PC-9 (cell line): ENCODE data around the gene FAM221B. TPM values are rescaled to one million over a fixed set of nuclear protein-coding genes. Genes with fewer than 3 reads are reported as not detected.

Source experiments
- BruUV-seq: library from RNA; stranded (reverse); fragments of 400-500 nt; replicated peaks from 2 replicates; lab custom pipeline; 2021; lab: Mats Ljungman, UMichigan
- CTCF ChIA-PET: fragments of 300-600 bp; sonication (Branson Sonifier 250); formaldehyde crosslinking; loops from one replicate; lab custom pipeline; 2022; ENCODE audit warnings: antibody characterized with exemption; lab: Charles Lee
- POLR2A ChIA-PET: fragments of 300-600 bp; sonication (Branson Sonifier 250); formaldehyde crosslinking; loops from one replicate; lab custom pipeline; 2022; ENCODE audit warnings: antibody characterized with exemption; ENCODE audit not compliant: unreplicated experiment; lab: Charles Lee
- DNase-seq, 2 experiments: peaks; one replicate each; pipeline versions ENCODE4 v3.0.0 to v3.0.0-alpha.2; 2015 to 2022; ENCODE audit warnings: mixed read lengths in 1 of 2
- H2AFZ ChIP-seq: fragments of 200-600 bp; sonication (generic); 2 replicates; pipeline ENCODE4 v1.8.1; 2017; ENCODE audit warnings: antibody characterized with exemption
- H3F3A ChIP-seq: fragments of 200-600 bp; sonication (generic); 2 replicates; pipeline ENCODE4 v1.8.1; 2017; ENCODE audit warnings: antibody characterized with exemption, mild to moderate bottlenecking, low read depth; ENCODE audit not compliant: insufficient read depth
- H3K27ac ChIP-seq: fragments of 200-600 bp; sonication (generic); 2 replicates; pipeline ENCODE4 v1.6.1; 2016; ENCODE audit warnings: mixed run types
- H3K27me3 ChIP-seq: fragments of 200-600 bp; sonication (generic); 2 replicates; pipeline ENCODE4 v1.6.1; 2016; ENCODE audit warnings: low read depth, mixed run types; ENCODE audit not compliant: insufficient read depth
- H3K36me3 ChIP-seq: fragments of 200-600 bp; sonication (generic); 2 replicates; pipeline ENCODE4 v1.6.1; 2016; ENCODE audit warnings: low read depth, mixed run types
- H3K4me1 ChIP-seq: fragments of 200-600 bp; sonication (generic); replicated peaks from 2 replicates; pipeline ENCODE4 v1.6.1; 2016; ENCODE audit warnings: mixed run types; ENCODE audit not compliant: insufficient read depth
- H3K4me2 ChIP-seq: fragments of 200-600 bp; sonication (generic); 2 replicates; pipeline ENCODE4 v1.6.1; 2017; ENCODE audit warnings: mixed run types
- H3K4me3 ChIP-seq: fragments of 200-600 bp; sonication (generic); 2 replicates; pipeline ENCODE4 v1.6.1; 2016; ENCODE audit warnings: mixed run types
- H3K79me2 ChIP-seq: fragments of 200-600 bp; sonication (generic); 2 replicates; pipeline ENCODE4 v1.6.1; 2017; ENCODE audit warnings: low read depth, mixed run types
- H3K9me2 ChIP-seq: fragments of 200-600 bp; sonication (generic); 2 replicates; pipeline ENCODE4 v1.8.1; 2017; ENCODE audit warnings: mild to moderate bottlenecking; ENCODE audit not compliant: insufficient read depth
- H3K9me3 ChIP-seq: fragments of 200-600 bp; sonication (generic); 2 replicates; pipeline ENCODE4 v1.8.1; 2016; ENCODE audit warnings: low read depth; ENCODE audit not compliant: insufficient read depth
- H4K20me1 ChIP-seq: fragments of 200-600 bp; sonication (generic); 2 replicates; pipeline ENCODE4 v1.8.1; 2017; ENCODE audit not compliant: insufficient read depth
- EZH2 ChIP-seq: fragments of 200-600 bp; sonication (generic); IDR thresholded peaks from 2 replicates; pipeline ENCODE4 v1.8.0; 2017; ENCODE audit warnings: antibody characterized with exemption, low read depth
- intact Hi-C: fragments of 100-400 bp; cut with micrococcal nuclease; formaldehyde crosslinking; loops from one replicate; pipeline ENCODE4 v1.10.0; 2022; ENCODE audit not compliant: unreplicated experiment
- total RNA-seq: library from RNA; stranded (reverse); gene quantifications from 2 replicates; pipeline ENCODE4 v1.2.3, GENCODE V29; 2021
- TF ChIP-seq, protein P1 (sequence below): fragments of 200-600 bp; sonication (generic); conservative IDR thresholded peaks from 2 replicates; pipeline ENCODE4 v1.6.1; 2017; ENCODE audit warnings: mixed run types, antibody characterized with exemption, mild to moderate bottlenecking, moderate library complexity

FAM221B gene
- total RNA-seq, 1 experiment from 2014 or later: not detected

DNA sequence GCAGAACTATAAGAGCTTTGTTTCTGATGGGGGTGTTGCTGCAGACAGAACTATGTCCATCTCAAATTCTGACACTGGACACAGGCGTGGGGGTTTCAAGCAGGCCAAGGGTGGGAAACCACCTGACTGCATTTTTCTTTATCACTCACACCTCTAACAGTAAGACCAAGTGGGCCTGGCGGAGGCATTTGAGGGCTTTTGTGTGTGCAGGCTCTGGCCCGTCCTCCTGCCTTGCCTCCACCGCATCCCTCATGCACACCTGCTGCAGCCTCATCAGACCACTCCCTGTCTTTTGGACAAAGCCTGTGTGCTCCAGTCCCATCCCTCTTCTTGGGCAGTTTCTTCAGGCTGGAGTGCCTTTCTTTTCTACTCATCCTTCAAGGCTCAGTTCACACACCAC is 33.8 kb upstream of the FAM221B start:
- H3K4me3 ChIP-seq: no peak overlapping the region
- H3K27me3 ChIP-seq: 0 out of 2 replicates have a peak, but pooled peaks cover 7% of the 10 kb centered on the region
- CTCF ChIA-PET: no interaction called here
- H3F3A ChIP-seq: no peaks in the 10 kb centered on the region
- H3K4me2 ChIP-seq: no peak overlapping the region
- H3K36me3 ChIP-seq: no peaks in the 10 kb centered on the region
- no peaks in the 10 kb centered on the region for H3K9me3 ChIP-seq
- TF ChIP-seq EZH2: no peak
- TF ChIP-seq, protein P1, sequence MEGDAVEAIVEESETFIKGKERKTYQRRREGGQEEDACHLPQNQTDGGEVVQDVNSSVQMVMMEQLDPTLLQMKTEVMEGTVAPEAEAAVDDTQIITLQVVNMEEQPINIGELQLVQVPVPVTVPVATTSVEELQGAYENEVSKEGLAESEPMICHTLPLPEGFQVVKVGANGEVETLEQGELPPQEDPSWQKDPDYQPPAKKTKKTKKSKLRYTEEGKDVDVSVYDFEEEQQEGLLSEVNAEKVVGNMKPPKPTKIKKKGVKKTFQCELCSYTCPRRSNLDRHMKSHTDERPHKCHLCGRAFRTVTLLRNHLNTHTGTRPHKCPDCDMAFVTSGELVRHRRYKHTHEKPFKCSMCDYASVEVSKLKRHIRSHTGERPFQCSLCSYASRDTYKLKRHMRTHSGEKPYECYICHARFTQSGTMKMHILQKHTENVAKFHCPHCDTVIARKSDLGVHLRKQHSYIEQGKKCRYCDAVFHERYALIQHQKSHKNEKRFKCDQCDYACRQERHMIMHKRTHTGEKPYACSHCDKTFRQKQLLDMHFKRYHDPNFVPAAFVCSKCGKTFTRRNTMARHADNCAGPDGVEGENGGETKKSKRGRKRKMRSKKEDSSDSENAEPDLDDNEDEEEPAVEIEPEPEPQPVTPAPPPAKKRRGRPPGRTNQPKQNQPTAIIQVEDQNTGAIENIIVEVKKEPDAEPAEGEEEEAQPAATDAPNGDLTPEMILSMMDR: no peak
- intact Hi-C loops: no loop called here
- no peak overlapping the region for H2AFZ ChIP-seq
- H3K27ac ChIP-seq: no peak overlapping the region
- no TSS peak for BruUV-seq
- H3K4me1 ChIP-seq: no peaks in the 10 kb centered on the region
- DNase-seq: no peak
- H3K79me2 ChIP-seq: no peaks in the 10 kb centered on the region
- no peaks in the 10 kb centered on the region for H4K20me1 ChIP-seq
- POLR2A ChIA-PET: no interaction called here
- no peaks in the 10 kb centered on the region for H3K9me2 ChIP-seq

DNA sequence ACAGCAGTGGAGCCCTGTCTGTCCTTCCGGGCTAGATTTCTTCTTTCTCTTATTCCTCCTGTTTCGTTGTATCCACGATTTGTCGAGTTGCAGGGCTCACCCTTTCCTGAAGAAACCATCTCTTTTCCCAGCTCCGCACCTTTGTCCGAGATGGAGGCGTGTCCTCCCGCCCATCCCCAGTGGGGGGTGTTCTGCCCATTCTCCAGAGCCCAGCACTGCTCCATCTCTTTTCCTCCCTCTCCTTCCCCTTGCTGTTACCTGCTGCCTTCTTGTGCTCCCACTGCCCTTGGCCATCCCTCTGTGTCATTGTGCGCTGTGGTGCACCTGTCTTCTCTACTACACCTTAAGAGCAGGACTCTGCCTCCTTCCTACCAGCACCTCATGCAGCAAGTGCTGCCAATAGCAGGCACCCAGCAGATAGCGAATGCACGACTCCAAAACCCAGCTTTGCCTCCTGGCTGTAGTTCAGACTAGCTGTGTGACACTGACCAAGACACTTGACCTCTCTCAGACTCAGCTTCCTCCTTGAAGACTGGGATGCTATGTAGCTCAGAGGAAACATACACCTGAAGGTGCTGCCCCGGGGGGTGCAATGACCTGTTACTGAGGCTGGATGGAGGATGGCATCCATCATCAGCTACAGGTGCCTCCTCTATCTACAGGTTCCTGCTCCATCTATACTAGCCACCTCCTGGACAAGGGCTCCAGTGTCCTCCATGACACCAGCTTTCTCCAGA is 32.8 kb upstream of the FAM221B start:
- Histone ChIP-seq H4K20me1 (no peaks in the 10 kb centered on the region), H3K79me2 (no peaks in the 10 kb centered on the region), H3K27me3 (0 out of 2 replicates have a peak, but pooled peaks cover 7% of the 10 kb centered on the region), H3K4me2 (no peak overlapping the region), H3K27ac (no peak overlapping the region), H3K36me3 (no peaks in the 10 kb centered on the region), H3K9me2 (no peaks in the 10 kb centered on the region), H3K4me3 (no peak overlapping the region), H3F3A (no peaks in the 10 kb centered on the region), H2AFZ (no peak overlapping the region), H3K4me1 (no peaks in the 10 kb centered on the region), H3K9me3 (no peaks in the 10 kb centered on the region)
- no TSS peak for BruUV-seq
- intact Hi-C loops: no loop called here
- ChIA-PET POLR2A (no interaction called here), CTCF (no interaction called here)
- no peak for DNase-seq
- TF ChIP-seq, protein P1: no peak
- TF ChIP-seq EZH2: no peak

DNA sequence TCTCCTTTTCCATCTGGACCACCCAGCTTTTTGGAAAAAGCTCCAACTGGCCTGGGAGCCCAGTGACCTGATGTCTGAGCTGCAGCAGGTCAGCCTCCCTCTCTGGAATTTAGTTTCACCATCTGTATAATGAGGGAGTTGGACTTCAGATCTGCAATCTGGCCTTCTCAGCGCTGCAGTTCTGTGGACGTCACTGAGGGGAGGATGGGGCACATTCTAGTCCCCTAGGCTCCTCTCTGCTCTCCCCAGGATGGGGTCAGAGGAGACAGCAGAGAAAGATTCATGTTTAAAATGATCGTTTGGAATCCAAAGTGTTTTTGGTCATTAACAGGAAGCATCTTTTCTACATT is 31.4 kb upstream of the FAM221B start:
- no peak overlapping the region for H3K27ac ChIP-seq
- no peaks in the 10 kb centered on the region for H4K20me1 ChIP-seq
- H3K9me3 ChIP-seq: no peaks in the 10 kb centered on the region
- H3K9me2 ChIP-seq: no peaks in the 10 kb centered on the region
- no peaks in the 10 kb centered on the region for H3K79me2 ChIP-seq
- POLR2A ChIA-PET: no interaction called here
- 0 out of 2 replicates have a peak, but pooled peaks cover 7% of the 10 kb centered on the region for H3K27me3 ChIP-seq
- H3K4me3 ChIP-seq: no peak overlapping the region
- H2AFZ ChIP-seq: no peak overlapping the region
- no peaks in the 10 kb centered on the region for H3F3A ChIP-seq
- no peak overlapping the region for H3K4me2 ChIP-seq
- DNase-seq: no peak
- CTCF ChIA-PET: no interaction called here
- no peaks in the 10 kb centered on the region for H3K4me1 ChIP-seq
- no TSS peak for BruUV-seq
- intact Hi-C loops: no loop called here
- no peak for TF ChIP-seq EZH2
- TF ChIP-seq, protein P1: no peak
- H3K36me3 ChIP-seq: no peaks in the 10 kb centered on the region
